Smooth muscle cell of the brain vasculature (primary cell): Measurements from ENCODE around the gene ANKRD44.
"Not testable (repeated sequence)": the region's sequence is repeated elsewhere in the genome, so short reads cannot be mapped to it uniquely, and the experiment has no call there.

Experiments used
- DNase-seq: peaks from one replicate; pipeline ENCODE4 v3.0.0-alpha.2; 2012; ENCODE audit warnings: low read depth, low spot score

The ANKRD44 gene

DNA sequence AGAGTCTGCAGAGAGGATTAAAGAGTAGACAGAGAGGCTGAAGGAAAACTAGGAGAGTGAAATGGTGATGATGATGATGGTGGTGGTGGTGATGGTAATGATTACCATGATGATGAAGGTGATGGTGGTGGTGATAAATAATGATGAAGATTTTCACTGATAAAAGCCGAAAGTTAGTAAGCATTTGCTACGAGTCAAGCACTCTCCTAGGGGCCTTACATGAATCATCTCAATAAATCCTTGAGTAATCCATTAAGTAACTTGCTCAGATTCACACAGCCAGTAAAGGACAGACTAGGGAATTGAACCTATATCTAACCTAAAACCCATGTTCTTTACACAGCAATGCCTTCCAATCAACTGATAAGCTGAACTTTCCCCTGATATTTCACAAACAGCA is 277.4 kb downstream of the ANKRD44 start:
- no peak for DNase-seq

DNA sequence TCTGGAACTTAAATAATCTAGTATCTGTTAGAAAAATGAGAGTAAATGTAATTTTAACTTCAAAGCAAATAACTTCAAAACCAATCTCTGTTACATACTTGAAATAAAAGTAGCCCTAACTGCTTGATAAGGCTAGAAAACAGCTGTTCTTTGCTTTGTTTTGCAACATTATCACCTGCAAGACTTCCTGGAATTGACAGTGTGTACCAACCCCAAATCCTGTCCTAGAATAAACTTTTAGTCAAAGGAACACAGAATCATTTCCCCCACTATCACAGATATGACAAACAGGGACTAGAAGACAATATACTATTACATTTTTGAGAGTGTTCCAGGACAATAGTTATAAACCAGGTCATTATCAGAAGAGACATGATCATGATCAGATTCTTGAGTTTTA is 278.8 kb downstream of the ANKRD44 start:
- no peak for DNase-seq

GRCh38 chr2:197030090-197030489 is 280.5 kb downstream of the ANKRD44 start:
- DNase-seq = no peak

GRCh38 chr2:197028633-197029032 is 281.9 kb downstream of the ANKRD44 start:
- DNase-seq = no peak

GRCh38 chr2:197028230-197028629 is 282.4 kb downstream of the ANKRD44 start:
- DNase-seq = peak; percentile 28

- no peak for DNase-seq
Measured at GRCh38 chr2:197024206-197024605, 286.4 kb downstream of the ANKRD44 start.

DNA sequence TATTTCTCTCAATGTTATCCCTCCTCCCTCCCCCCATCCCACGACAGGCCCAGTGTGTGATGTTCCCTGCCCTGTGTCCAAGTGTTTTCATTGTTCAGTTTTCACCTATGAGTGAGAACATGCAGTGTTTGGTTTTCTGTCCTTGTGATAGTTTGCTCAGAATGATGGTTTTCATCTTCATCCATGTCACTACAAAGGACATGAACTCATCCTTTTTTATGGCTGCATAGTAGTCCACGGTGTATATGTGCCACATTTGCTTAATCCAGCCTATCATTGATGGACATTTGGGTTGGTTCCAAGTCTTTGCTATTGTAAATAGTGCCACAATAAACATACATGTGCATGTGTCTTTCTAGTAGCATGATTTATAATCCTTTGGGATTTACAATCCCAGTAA is 289.7 kb downstream of the ANKRD44 start:
- DNase-seq = not testable (repeated sequence)

GRCh38 chr2:197013098-197013497 is 297.5 kb downstream of the ANKRD44 start:
- DNase-seq = no peak

- no peak for DNase-seq
Measured at GRCh38 chr2:197011801-197012641, 298.6 kb downstream of the ANKRD44 start.

DNA sequence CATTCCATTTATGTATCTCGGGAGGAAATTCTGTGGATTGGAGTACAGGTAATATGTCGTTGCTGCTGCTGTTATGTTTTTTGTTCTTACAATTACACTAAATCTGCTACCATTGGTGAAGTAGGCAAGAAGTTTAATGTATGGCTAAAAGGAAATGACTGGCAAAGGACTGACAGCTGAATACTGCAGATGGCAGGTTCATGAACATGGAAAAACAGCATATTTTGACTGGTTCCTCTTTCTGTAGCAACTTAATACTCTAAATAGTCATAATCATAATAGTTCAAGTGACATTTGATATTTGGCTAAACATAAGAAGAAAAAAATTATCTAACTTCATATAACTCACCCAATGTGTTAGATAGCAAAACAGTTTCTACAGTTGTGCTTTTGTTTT is 299.6 kb downstream of the ANKRD44 start:
- DNase-seq = no peak

GRCh38 chr2:197010200-197011020 is 300.2 kb downstream of the ANKRD44 start:
- no peak for DNase-seq

GRCh38 chr2:197008741-197009341 is 301.7 kb downstream of the ANKRD44 start:
- DNase-seq = not testable (repeated sequence)

DNA sequence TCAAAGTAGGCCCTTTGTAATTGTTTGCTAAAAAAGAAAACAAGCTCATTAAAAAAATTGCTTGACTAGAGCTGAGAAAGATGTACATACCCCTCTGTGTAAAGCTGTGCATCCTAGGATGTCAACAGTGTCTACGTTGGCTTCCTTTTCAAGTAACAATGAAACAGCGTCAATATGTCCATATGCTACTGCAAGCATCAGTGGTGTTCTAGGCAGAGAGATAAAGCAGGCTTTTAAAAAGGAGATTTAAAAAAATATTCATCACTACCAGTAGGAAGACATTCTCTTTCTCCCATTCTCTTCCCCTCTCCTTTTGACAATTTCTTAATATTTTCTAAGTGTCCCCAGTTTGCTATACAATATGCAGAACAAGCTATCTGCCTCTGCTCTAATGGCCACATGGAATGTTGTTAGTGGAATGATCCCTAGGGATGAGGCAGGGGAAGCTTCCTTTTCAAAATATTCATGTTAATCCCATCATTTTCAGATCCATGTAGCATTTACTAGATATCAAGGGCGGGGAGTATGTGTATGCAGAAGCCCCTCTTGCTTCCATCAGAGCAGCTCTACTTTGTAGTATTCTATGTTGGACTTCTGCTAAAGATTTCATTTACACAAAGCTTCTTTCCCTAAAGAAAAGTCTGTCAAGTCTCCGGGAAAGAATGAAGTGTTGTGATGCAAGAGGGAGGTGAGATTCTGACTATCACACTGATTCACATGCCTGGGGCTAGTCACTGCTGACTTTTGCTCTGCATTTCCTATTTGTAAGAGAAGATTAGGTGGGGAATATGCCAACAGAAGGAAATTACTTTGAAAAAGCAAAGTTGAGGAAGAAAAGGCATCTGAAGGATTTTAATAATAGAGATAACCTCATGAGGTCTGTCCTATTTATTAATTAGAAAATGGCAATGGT is 302.6 kb downstream of the ANKRD44 start:
- DNase-seq = no peak

GRCh38 chr2:197001921-197002320 is 308.7 kb downstream of the ANKRD44 start:
- no peak for DNase-seq

GRCh38 chr2:196995757-196996314 is 314.7 kb downstream of the ANKRD44 start:
- DNase-seq = no peak

- no peak for DNase-seq
Measured at GRCh38 chr2:196994764-196995163, 315.8 kb downstream of the ANKRD44 start.

DNA sequence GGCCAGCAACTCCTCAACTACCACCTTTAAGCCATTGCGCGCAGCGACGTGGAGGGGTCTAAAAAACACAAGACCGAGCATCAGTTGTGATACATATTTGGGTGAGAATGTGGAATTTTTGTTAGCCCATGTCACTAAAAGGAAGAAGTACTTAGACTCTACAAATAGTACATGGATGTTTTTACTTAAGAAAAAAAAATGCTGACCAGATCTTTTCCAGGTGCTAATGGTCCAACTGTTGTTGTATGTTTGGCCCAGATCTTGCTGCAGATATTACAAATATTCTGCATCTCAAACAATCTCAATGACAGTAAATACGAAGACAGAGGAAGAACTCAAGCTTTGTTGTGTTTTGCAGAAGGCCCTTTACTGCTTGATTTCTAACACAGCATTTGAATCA is 317.0 kb downstream of the ANKRD44 start:
- DNase-seq = no peak

GRCh38 chr2:196992466-196992865 is 318.1 kb downstream of the ANKRD44 start:
- no peak for DNase-seq

DNA sequence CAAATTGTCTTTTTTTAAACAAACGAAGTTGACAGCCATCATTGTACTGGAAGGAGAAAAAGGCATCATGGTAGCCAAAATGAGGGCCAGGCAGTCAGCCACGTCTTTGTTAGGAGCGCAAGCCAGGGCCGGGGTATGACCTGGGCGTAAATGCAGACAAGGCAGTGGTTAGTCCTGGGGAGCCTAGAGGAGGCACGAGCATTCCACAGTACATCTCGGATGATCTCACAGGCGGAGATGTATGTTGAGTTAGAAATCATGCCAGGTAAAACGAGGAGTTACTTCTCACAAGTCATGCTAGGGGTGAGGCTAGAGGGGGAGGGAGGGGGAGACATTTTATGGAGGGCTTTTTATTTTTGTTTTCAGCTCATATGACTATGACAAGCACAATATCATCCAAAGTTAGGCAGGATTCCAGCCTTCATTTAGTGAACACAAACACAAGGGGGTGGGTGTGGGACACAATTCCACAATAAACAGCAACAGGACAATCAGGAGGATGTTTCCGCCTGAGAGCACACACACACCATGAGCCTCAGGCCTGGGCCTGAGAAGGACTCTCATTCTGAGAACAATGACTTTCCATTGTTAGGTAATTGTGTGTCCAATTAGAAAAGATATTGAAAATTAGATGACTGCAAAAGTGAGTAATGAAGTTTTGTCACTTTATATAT is 319.7 kb downstream of the ANKRD44 start:
- no peak for DNase-seq

DNA sequence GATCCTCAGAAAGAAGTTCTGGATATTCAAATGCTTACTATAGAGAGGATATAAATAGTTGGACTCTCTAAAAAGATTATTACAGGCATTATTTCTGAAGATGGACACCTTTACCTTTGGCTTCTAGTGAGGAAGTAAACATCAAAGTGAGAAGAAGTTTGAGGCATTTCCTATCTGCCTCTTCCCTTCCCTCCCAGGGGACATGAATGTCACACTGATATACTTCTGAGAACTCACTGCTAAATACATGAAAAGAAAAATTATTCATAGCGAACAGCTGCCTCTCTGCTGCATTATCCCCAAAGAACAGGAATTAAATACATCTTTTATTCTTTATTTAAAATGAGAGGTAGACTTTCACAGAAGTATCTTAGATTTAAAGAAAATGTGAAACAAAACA is 320.5 kb downstream of the ANKRD44 start:
- DNase-seq = no peak
